ENCODE results near the gene MLYCD. TPM values are rescaled to one million over a fixed set of nuclear protein-coding genes. Genes with fewer than 3 reads are reported as not detected.
A peak's percentile ranks its signal among the peaks of the same experiment; 100 is the strongest.

MLYCD gene
- total RNA-seq, 1 donor = 5.1 TPM

DNA sequence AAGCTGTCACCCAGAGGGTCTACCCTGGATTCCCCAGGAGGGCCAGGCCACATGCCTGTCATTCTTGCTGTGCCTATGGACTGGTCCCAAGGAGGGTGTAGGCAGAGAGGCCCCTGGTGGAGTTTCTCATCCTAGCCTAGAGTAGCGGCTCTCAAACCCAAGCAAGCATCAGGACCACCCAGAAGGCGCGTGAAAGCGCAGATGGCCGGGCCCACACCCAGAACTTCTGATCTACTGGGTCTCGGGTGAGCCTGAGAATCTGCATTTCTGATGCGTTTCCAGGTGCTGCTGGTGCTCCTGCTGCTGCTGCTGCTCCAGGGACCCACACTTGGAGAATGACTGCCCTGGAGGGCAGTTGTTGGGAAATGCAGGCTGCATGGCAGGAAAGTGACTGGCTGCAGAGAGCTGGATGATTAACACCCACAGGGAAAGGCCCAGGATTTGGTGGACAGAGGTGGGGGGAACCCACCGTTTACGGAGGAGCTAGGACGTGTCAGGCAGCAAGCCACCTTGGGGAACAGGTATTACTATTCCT is 44.7 kb downstream of the MLYCD start:
- DNase-seq (ENCODE audit: insufficient read length, low spot score, missing footprints) = peak; percentile 55
- TF ChIP-seq CTCF (IDR thresholded peaks at IDR 0.05; ENCODE audit: extremely low read depth, low read depth, low read length) = no peak
- no peak overlapping the region for H3K4me2 ChIP-seq (ENCODE audit: insufficient read depth, low read length)
- H3K9me3 ChIP-seq (ENCODE audit: low read depth, low read length) = no peaks in the 10 kb centered on the region
- H2AFZ ChIP-seq (ENCODE audit: low read length) = no peak overlapping the region
- no peaks in the 10 kb centered on the region for H3K36me3 ChIP-seq (ENCODE audit: insufficient read depth, low read length)
- no peak overlapping the region for H3K27ac ChIP-seq (ENCODE audit: low read depth, low read length)
- no peaks in the 10 kb centered on the region for H3K4me1 ChIP-seq (ENCODE audit: insufficient read depth, low read length)
- no peak overlapping the region for H3K4me3 ChIP-seq (ENCODE audit: insufficient read depth, low read length)
- peaks cover 4% of the 10 kb centered on the region for H3K27me3 ChIP-seq (ENCODE audit: insufficient read depth, low read length)
- H3K79me2 ChIP-seq (ENCODE audit: insufficient read depth, low read length) = no peaks in the 10 kb centered on the region
- no peaks in the 10 kb centered on the region for H4K20me1 ChIP-seq (ENCODE audit: insufficient read depth, low read length)

GRCh38 chr16:83945587-83945986 is 46.7 kb downstream of the MLYCD start:
- TF ChIP-seq CTCF (IDR thresholded peaks at IDR 0.05; ENCODE audit: extremely low read depth, low read depth, low read length) = no peak
- H3K36me3 ChIP-seq (ENCODE audit: insufficient read depth, low read length) = no peaks in the 10 kb centered on the region
- no peak overlapping the region for H3K4me3 ChIP-seq (ENCODE audit: insufficient read depth, low read length)
- peaks cover 4% of the 10 kb centered on the region for H3K27me3 ChIP-seq (ENCODE audit: insufficient read depth, low read length)
- no peak for DNase-seq (ENCODE audit: insufficient read length, low spot score, missing footprints)
- no peaks in the 10 kb centered on the region for H3K79me2 ChIP-seq (ENCODE audit: insufficient read depth, low read length)
- H3K9me3 ChIP-seq (ENCODE audit: low read depth, low read length) = no peaks in the 10 kb centered on the region
- H3K4me1 ChIP-seq (ENCODE audit: insufficient read depth, low read length) = no peaks in the 10 kb centered on the region
- H4K20me1 ChIP-seq (ENCODE audit: insufficient read depth, low read length) = no peaks in the 10 kb centered on the region
- H3K4me2 ChIP-seq (ENCODE audit: insufficient read depth, low read length) = no peak overlapping the region
- H2AFZ ChIP-seq (ENCODE audit: low read length) = no peak overlapping the region
- H3K27ac ChIP-seq (ENCODE audit: low read depth, low read length) = no peak overlapping the region

DNA sequence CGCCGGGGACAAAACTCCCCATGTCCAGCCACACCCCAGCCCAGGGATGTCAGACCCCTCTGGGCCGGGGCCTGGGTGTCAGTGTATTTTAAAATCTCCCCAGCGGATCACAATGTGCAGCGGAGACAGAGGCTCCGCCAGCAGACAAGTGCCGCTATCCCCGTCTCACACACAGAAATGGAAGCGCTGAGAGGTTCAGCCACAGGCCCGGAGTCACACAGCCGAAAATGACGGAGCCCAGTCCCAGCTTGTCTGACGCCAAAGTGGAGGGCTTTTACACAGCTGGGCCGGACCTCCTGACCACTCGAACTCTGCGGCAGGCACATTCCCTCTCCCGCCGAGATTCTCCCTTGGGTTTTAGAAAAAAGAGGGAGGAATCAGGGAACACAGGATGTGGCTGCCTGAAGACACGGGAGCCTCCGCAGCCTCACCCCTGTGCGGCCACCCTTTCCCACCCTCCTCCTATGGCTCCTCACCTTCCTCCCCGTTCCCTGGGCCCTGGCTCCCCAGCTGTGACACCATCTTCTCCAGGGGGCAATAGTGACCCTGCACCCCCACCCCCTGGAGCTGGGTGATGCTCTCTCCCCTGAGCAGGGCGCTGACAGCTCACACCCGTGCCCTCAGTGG is 47.4 kb downstream of the MLYCD start:
- H4K20me1 ChIP-seq (ENCODE audit: insufficient read depth, low read length) = no peaks in the 10 kb centered on the region
- no peak for DNase-seq (ENCODE audit: insufficient read length, low spot score, missing footprints)
- no peak overlapping the region for H3K4me2 ChIP-seq (ENCODE audit: insufficient read depth, low read length)
- H3K9me3 ChIP-seq (ENCODE audit: low read depth, low read length) = no peaks in the 10 kb centered on the region
- H3K4me3 ChIP-seq (ENCODE audit: insufficient read depth, low read length) = no peak overlapping the region
- no peaks in the 10 kb centered on the region for H3K36me3 ChIP-seq (ENCODE audit: insufficient read depth, low read length)
- H3K4me1 ChIP-seq (ENCODE audit: insufficient read depth, low read length) = no peaks in the 10 kb centered on the region
- no peak overlapping the region for H3K27ac ChIP-seq (ENCODE audit: low read depth, low read length)
- H3K79me2 ChIP-seq (ENCODE audit: insufficient read depth, low read length) = no peaks in the 10 kb centered on the region
- no peak for TF ChIP-seq CTCF (IDR thresholded peaks at IDR 0.05; ENCODE audit: extremely low read depth, low read depth, low read length)
- H2AFZ ChIP-seq (ENCODE audit: low read length) = no peak overlapping the region
- no peaks in the 10 kb centered on the region for H3K27me3 ChIP-seq (ENCODE audit: insufficient read depth, low read length)

DNA sequence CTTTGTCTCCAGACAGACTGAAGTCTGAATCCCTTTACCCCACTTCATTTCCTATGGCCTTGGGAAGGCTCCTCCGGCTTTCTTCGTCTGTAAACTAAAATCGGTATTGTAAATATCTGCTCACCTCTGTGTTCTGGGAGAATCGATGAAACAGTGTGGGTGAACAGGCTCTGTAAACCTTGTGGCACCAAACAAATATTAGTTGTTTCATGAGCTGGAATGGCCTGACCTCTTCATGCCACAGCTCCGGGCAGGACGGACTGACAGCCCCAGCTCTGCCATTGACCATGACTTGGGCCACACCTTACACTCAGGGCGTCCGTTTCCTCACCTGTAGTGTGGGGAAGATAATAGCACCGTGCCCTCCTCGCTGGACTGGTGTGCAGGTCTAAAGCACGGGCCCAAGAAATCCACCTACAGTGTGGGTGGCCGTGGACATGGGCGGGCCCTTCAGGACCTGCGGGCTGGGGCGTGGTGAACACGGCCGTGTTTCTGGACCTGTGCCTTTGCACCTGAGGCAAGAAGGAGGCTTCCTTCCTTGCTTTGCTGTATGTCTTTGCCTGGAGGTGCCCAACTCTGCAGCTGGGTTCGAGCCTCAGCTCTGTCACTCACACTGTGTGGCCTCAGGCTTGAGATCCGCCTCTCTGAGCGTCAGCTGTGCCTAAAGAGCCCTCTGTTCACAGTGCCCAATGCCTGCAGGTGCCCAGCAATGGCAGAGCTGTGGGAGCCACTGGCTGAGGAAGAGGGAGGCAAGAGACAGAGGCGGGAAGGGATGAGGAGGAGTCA is 48.1 kb downstream of the MLYCD start:
- no peak overlapping the region for H3K27ac ChIP-seq (ENCODE audit: low read depth, low read length)
- H3K4me1 ChIP-seq (ENCODE audit: insufficient read depth, low read length) = no peaks in the 10 kb centered on the region
- H3K9me3 ChIP-seq (ENCODE audit: low read depth, low read length) = no peaks in the 10 kb centered on the region
- H3K27me3 ChIP-seq (ENCODE audit: insufficient read depth, low read length) = no peaks in the 10 kb centered on the region
- H3K4me2 ChIP-seq (ENCODE audit: insufficient read depth, low read length) = no peak overlapping the region
- no peaks in the 10 kb centered on the region for H4K20me1 ChIP-seq (ENCODE audit: insufficient read depth, low read length)
- peak; percentile 74 for DNase-seq (ENCODE audit: insufficient read length, low spot score, missing footprints)
- H3K79me2 ChIP-seq (ENCODE audit: insufficient read depth, low read length) = no peaks in the 10 kb centered on the region
- TF ChIP-seq CTCF (IDR thresholded peaks at IDR 0.05; ENCODE audit: extremely low read depth, low read depth, low read length) = no peak
- H3K36me3 ChIP-seq (ENCODE audit: insufficient read depth, low read length) = no peaks in the 10 kb centered on the region
- no peak overlapping the region for H2AFZ ChIP-seq (ENCODE audit: low read length)
- H3K4me3 ChIP-seq (ENCODE audit: insufficient read depth, low read length) = no peak overlapping the region
